ENCODE results near the gene ANKEF1.
"Not testable (repeated sequence)": the region's sequence is repeated elsewhere in the genome, so short reads cannot be mapped to it uniquely, and the experiment has no call there.

ANKEF1 gene

GRCh38 chr20:10031451-10032215 is 3.2 kb upstream of the ANKEF1 start:
- DNase-seq (ENCODE audit: extremely low read depth in 1 of 2, low read depth in 1 of 2) = not testable (repeated sequence)

GRCh38 chr20:10032269-10032668 is 2.5 kb upstream of the ANKEF1 start:
- not testable (repeated sequence) for DNase-seq (ENCODE audit: extremely low read depth in 1 of 2, low read depth in 1 of 2)

DNA sequence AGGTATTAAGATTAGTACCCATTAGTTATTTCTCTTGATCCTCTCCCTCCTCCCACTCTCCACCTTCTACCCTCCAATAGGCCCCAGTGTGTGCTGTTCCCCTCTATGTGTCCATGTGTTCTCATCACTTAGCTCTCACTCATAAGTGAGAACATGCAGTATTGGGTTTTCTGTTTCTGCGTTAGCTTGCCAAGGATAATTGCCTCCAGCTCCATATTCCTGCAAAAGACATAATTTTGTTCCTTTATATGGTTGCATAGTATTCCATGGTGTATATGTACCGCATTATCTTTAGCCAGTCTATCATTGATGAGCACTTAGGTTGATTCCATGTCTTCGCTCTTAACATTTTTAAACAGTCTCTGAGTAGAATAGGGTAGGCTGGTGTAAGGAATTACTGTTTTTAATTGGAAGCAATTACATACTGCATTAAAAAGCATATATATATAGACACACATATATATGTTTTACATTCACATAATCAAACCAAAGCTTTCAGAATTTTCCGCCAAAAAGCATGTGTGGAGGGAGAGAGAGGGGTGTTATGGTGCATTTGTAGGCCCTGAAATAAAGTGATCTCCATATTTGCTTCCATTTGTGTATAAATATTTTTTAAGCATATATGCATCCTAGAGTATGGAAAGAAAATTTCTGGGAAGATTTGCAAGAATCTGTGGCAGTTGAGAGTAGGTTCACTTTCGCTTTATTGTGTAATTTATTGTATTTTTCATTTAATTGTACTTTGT is 709 bp upstream of the ANKEF1 start:
- no peak for DNase-seq (ENCODE audit: extremely low read depth in 1 of 2, low read depth in 1 of 2)

DNA sequence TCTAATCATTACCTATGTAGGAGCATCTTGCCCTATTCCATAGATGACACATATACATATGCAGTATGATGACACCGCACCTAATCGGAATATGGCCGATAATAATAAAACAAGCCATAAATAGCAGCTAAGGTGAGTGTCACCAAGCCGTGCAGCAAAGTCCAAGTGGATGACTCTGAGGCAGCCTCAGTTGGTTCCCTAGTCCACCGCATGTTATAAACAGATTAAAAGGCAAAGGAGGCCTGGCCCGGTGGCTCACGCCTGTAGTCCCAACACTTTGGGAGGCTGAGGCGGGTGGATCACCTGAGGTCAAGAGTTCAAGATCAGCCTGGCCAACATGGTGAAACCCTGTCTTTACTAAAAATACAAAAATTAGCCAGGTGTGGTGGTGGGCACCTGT is 1.5 kb downstream of the ANKEF1 start:
- not testable (repeated sequence) for DNase-seq (ENCODE audit: extremely low read depth in 1 of 2, low read depth in 1 of 2)

DNA sequence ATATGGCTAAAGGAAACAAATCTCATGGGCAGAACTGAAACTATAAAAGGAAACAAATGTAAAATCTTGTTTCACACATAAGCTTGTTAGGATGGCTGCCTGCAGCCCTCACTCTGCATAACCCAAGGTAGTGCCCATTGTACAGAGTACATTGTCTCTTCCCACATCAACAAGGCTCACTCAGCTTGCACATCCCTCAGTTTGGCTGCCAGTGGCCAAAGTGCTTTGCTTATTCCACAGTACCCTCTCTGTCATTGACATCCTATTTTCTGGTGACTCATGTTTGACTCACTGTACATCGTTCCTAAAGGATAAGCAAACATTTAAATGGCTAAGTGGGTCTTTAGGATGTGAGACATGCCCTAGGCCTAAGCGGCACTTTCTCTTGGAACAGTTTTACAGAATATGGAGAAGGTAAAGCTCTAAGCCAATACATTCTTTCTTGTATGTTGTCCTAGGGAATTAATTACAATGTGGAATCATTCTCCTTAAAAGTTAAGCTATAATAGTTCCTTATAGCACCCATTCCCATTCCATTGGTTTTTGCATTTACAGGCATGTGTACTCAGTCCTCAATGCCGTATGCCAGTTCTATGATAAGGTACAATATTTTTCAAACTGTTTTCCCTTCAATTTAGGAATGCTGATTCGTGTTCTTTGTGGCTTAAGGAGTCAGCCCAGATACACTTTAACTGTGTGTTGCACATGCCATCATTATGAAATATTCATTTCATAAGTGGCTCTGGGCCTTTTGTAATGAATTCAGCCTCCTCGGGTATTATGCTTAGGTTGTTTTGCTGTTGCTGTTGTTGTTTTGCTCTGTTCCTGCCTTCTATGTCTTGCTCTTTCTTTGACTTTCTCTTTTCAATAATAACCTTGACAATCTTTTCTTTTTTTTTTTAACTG is 5.5 kb downstream of the ANKEF1 start:
- no peak for DNase-seq (ENCODE audit: extremely low read depth in 1 of 2, low read depth in 1 of 2)

- no peak for DNase-seq (ENCODE audit: extremely low read depth in 1 of 2, low read depth in 1 of 2)
These were observed 7.3 kb downstream of the ANKEF1 start for GRCh38 chr20:10042086-10042485.

DNA sequence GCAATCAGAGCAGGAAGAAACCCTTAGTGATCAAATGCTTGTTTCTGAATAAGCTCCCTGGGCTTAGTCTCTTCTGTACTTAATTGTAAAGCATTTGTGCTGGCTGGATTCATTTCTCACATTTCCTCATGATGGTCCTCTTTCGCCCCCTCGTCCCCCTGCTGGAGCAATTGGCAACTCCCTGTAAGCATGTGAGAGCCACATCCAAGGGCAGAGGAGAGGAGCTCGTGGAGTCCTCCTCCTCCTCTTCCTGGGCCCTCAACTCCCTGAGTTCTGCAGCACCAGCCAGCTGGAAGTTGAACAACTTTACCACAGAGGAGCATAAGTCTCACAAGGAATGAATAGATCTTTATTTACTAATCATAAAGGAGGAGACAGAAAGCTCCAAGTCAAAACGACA is 12.6 kb downstream of the ANKEF1 start:
- no peak for DNase-seq (ENCODE audit: extremely low read depth in 1 of 2, low read depth in 1 of 2)

GRCh38 chr20:10051185-10051584 is 16.4 kb downstream of the ANKEF1 start:
- DNase-seq (ENCODE audit: extremely low read depth in 1 of 2, low read depth in 1 of 2) = no peak

- no peak for DNase-seq (ENCODE audit: extremely low read depth in 1 of 2, low read depth in 1 of 2)
These were observed 24.2 kb downstream of the ANKEF1 start for GRCh38 chr20:10059006-10059405.

GRCh38 chr20:10060226-10060625 is 25.4 kb downstream of the ANKEF1 start:
- no peak for DNase-seq (ENCODE audit: extremely low read depth in 1 of 2, low read depth in 1 of 2)

GRCh38 chr20:10061641-10062040 is 26.9 kb downstream of the ANKEF1 start:
- DNase-seq (ENCODE audit: extremely low read depth in 1 of 2, low read depth in 1 of 2) = no peak

DNA sequence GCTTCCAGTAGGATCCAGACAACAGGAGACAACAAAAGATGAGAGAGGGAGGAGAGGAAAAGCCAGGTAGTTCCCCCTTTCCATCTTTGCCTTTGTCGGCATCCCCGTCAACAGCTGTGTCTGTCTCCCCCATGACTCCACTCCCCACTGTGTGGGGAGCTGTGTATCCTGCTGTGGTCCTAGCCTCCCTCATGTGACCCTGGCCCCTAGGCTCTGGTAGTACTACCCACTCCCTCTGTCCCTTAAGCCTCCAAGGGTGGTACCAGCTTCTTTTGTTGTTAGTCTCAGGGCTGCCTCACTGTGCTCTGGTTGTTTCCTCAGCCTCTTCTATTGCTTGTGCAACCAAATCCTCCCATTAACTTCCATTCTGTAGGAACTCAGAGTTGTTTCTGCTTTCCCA is 28.7 kb downstream of the ANKEF1 start:
- DNase-seq (ENCODE audit: extremely low read depth in 1 of 2, low read depth in 1 of 2) = no peak

GRCh38 chr20:10064611-10065010 is 29.8 kb downstream of the ANKEF1 start:
- no peak for DNase-seq (ENCODE audit: extremely low read depth in 1 of 2, low read depth in 1 of 2)

DNA sequence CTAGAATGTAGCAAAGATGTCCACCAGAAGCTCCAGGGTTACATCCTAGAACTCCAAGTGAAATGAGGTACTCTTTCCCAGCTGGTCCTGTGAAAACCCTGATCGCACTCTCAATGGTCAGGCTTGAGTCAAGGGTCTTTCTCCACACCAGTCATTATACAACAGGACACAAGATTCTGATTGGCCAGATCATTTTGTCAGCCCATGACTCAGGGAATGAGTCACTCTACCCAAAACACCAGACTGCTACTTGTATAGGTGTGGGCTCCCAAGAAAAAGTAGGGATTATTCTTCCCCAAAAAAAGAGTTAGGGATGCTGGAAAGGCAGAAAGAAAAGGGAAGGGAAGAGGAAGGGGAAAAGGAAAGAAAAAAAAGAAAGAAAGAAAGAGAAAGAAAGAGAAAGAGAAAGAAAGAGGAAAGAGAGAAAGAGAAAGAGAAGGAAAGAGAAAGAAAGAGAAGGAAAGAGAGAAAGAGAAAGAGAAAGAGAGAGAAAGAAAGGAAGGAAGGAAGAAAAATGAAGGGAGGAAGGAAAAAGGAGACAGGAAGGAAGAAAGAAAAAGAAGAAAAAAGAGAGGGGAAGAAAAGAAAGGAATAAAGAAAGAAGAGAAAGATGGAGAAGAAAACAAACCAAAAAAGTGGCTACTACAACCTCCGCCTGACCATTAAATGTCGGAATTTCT is 30.5 kb downstream of the ANKEF1 start:
- no peak for DNase-seq (ENCODE audit: extremely low read depth in 1 of 2, low read depth in 1 of 2)

GRCh38 chr20:10067321-10067720 is 32.5 kb downstream of the ANKEF1 start:
- DNase-seq (ENCODE audit: extremely low read depth in 1 of 2, low read depth in 1 of 2) = no peak

- no peak for DNase-seq (ENCODE audit: extremely low read depth in 1 of 2, low read depth in 1 of 2)
These were observed 39.7 kb downstream of the ANKEF1 start for GRCh38 chr20:10074513-10074912.

- DNase-seq (ENCODE audit: extremely low read depth in 1 of 2, low read depth in 1 of 2) = no peak
These were observed 40.8 kb downstream of the ANKEF1 start for GRCh38 chr20:10075606-10076005.

- no peak for DNase-seq (ENCODE audit: extremely low read depth in 1 of 2, low read depth in 1 of 2)
These were observed 41.6 kb downstream of the ANKEF1 start for GRCh38 chr20:10076126-10077080.

DNA sequence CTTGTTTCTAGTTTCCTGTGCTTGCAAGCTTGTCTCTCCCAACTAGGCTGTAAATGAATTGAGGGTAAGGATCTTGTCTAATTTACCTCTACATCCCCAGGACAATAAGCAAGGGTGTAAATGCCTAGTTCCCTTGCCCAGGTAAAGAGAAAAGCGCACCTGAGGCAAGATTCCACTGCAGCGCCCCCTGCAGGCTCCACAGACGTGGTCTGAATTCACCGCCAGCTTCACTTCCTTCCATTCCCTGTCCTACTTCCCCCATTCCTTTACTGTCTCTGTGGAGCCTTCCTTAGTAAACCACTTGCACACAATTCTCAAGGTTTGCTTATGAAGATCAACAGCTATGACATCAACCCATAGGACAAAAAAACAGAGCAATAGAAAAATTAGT is 42.3 kb downstream of the ANKEF1 start:
- no peak for DNase-seq (ENCODE audit: extremely low read depth in 1 of 2, low read depth in 1 of 2)

DNA sequence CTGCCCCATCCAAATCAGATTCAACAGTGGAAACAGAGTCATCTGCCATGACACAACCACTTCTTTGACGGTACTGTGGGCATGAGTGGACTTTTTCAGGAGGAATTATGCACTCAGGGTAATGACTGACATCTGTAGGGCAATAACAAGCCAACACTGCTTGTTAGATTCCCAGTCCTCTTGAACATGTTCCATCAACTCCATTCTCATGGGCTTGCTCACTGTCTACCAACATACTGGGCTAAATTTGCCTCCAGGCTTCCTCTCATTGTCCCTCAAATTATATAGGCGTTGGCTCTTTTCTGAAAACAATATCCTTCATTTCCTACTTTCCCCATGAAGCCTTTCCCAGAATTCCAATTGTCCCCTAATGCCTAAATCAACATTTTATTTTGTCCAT is 43.1 kb downstream of the ANKEF1 start:
- no peak for DNase-seq (ENCODE audit: extremely low read depth in 1 of 2, low read depth in 1 of 2)
